GM23248 (cell line): Measurements from ENCODE around the gene NSD2. TPM values are rescaled to one million over a fixed set of nuclear protein-coding genes. Genes with fewer than 3 reads are reported as not detected.
"Not testable (repeated sequence)": the region's sequence is repeated elsewhere in the genome, so short reads cannot be mapped to it uniquely, and the experiment has no call there.

Experiments used
- DNase-seq: peaks from one replicate; pipeline ENCODE4 v3.0.0-alpha.2; 2015
- H2AFZ ChIP-seq: fragments of 200-600 bp; sonication (generic); 2 replicates; pipeline ENCODE4 v1.6.1; 2016; ENCODE audit warnings: antibody characterized with exemption
- H3F3A ChIP-seq: fragments of 200-600 bp; sonication (generic); 2 replicates; pipeline ENCODE4 v1.6.1; 2016; ENCODE audit warnings: mild to moderate bottlenecking, antibody characterized with exemption, mixed run types; ENCODE audit not compliant: insufficient read depth
- H3K27ac ChIP-seq: fragments of 200-600 bp; sonication (generic); 2 replicates; pipeline ENCODE4 v1.5.1; 2016; ENCODE audit warnings: mild to moderate bottlenecking
- H3K27me3 ChIP-seq: fragments of 200-600 bp; sonication (generic); replicated peaks from 2 replicates; pipeline ENCODE4 v1.6.1; 2016; ENCODE audit warnings: mild to moderate bottlenecking; ENCODE audit not compliant: insufficient read depth
- H3K36me3 ChIP-seq: fragments of 200-600 bp; sonication (generic); 2 replicates; pipeline ENCODE4 v1.6.1; 2016; ENCODE audit warnings: low read depth, mild to moderate bottlenecking
- H3K4me1 ChIP-seq: fragments of 200-600 bp; sonication (generic); 2 replicates; pipeline ENCODE4 v1.6.1; 2016; ENCODE audit warnings: mild to moderate bottlenecking; ENCODE audit not compliant: insufficient read depth
- H3K4me2 ChIP-seq: fragments of 200-600 bp; sonication (generic); one replicate; pipeline ENCODE4 v1.6.1; 2016; ENCODE audit warnings: mild to moderate bottlenecking; ENCODE audit not compliant: unreplicated experiment
- H3K4me3 ChIP-seq: fragments of 200-600 bp; sonication (generic); 2 replicates; pipeline ENCODE4 v1.5.1; 2016; ENCODE audit warnings: mild to moderate bottlenecking
- H3K79me2 ChIP-seq: fragments of 200-600 bp; sonication (generic); 2 replicates; pipeline ENCODE4 v1.6.1; 2016; ENCODE audit warnings: mild to moderate bottlenecking; ENCODE audit not compliant: insufficient read depth
- H3K9ac ChIP-seq: fragments of 200-600 bp; sonication (generic); 2 replicates; pipeline ENCODE4 v1.6.1; 2016; ENCODE audit warnings: mild to moderate bottlenecking
- H3K9me2 ChIP-seq: fragments of 200-600 bp; sonication (generic); 2 replicates; pipeline ENCODE4 v1.6.1; 2016; ENCODE audit warnings: mixed run types, mild to moderate bottlenecking, moderate library complexity; ENCODE audit not compliant: insufficient read depth
- H3K9me3 ChIP-seq: fragments of 200-600 bp; sonication (generic); one replicate; pipeline ENCODE4 v1.6.1; 2017; ENCODE audit warnings: low read depth
- H4K20me1 ChIP-seq: fragments of 200-600 bp; sonication (generic); 2 replicates; pipeline ENCODE4 v1.6.0; 2016; ENCODE audit not compliant: insufficient read depth
- EZH2 ChIP-seq: fragments of 200-600 bp; sonication (generic); IDR thresholded peaks from 2 replicates; pipeline ENCODE4 v1.6.1; 2018; ENCODE audit warnings: antibody characterized with exemption, mild to moderate bottlenecking; ENCODE audit not compliant: insufficient read depth, poor library complexity, severe bottlenecking
- EZH2phosphoT487 ChIP-seq: fragments of 200-600 bp; sonication (generic); IDR thresholded peaks from 2 replicates; pipeline ENCODE4 v1.6.1; 2018; ENCODE audit warnings: antibody characterized with exemption, moderate library complexity, mild to moderate bottlenecking, low read depth; ENCODE audit not compliant: insufficient read depth
- WGBS, 2 experiments: methylation state at CpG; one replicate each; pipeline ENCODE4 v1.1.6; 2015 to 2017; ENCODE audit warnings: low lambda C conversion rate in 2 of 2, low coverage in 1 of 2; ENCODE audit errors: missing lambda C conversion rate in 2 of 2; 5-methylcytosine and 5-hydroxymethylcytosine counted together
- in situ Hi-C: fragments of 300-500 bp; cut with MboI; formaldehyde crosslinking; loops from 2 replicates; pipeline ENCODE4 v1.15.0; 2020
- polyA plus RNA-seq: library from polyadenylated mRNA; unstranded; fragments of >200 nt; fragmentation: Nextera tagmentation; extraction: Ambion mirVana; gene quantifications from 2 replicates; pipeline ENCODE4 v1.2.1, GENCODE V29; 2016
- total RNA-seq: library from RNA; depleted of rRNA; stranded (reverse); fragments of >200 nt; shearing (Covaris generic); gene quantifications from 2 replicates; pipeline ENCODE4 v1.2.3, GENCODE V29; 2014

The NSD2 gene
- total and polyA plus RNA-seq, 2 experiments from 2014 or later, result 20.1 to 32.4 TPM

GRCh38 chr4:1991087-1991486 is 119.9 kb downstream of the NSD2 start:
- no peak overlapping the region for H2AFZ ChIP-seq

GRCh38 chr4:1991596-1992434 is 120.6 kb downstream of the NSD2 start:
- H3K9me3 ChIP-seq, result no peaks in the 10 kb centered on the region
- DNase-seq, result no peak
- no peaks in the 10 kb centered on the region; the same call in 1 of the 2 replicates for H4K20me1 ChIP-seq
- H3K9me2 ChIP-seq, result no peaks in the 10 kb centered on the region
- H3F3A ChIP-seq, result peaks cover 7% of the 10 kb centered on the region; the same call in 1 of the 2 replicates
- WGBS, 2 experiments, result 92 to 94% methylated on average over 31 to 35 of the region's 37 CpGs
- H3K36me3 ChIP-seq, result 0 out of 2 replicates have a peak, but pooled peaks cover 3% of the 10 kb centered on the region
- no peak for TF ChIP-seq EZH2phosphoT487
- no peak for TF ChIP-seq EZH2
- no peak overlapping the region for H3K4me2 ChIP-seq
- H3K4me3 ChIP-seq, result no peak overlapping the region
- H3K4me1 ChIP-seq, result no peaks in the 10 kb centered on the region
- in situ Hi-C loops, result no loop called here
- no peak overlapping the region for H3K27ac ChIP-seq
- no peak overlapping the region for H3K9ac ChIP-seq
- H3K27me3 ChIP-seq, result no peaks in the 10 kb centered on the region
- no peak overlapping the region for H2AFZ ChIP-seq
- H3K79me2 ChIP-seq, result peaks cover 60% of the 10 kb centered on the region

More at GRCh38 chr4:1991087-1991486, 119.9 kb downstream of the NSD2 start:
- Histone ChIP-seq H3K36me3 (0 out of 2 replicates have a peak, but pooled peaks cover 3% of the 10 kb centered on the region), H3K27me3 (no peaks in the 10 kb centered on the region), H3K9me3 (no peaks in the 10 kb centered on the region), H3K4me2 (no peak overlapping the region), H3K27ac (no peak overlapping the region), H3K79me2 (peaks cover 53% of the 10 kb centered on the region), H3F3A (peaks cover 7% of the 10 kb centered on the region; the same call in 1 of the 2 replicates), H3K9me2 (no peaks in the 10 kb centered on the region), H3K4me1 (no peaks in the 10 kb centered on the region), H3K4me3 (no peak overlapping the region), H4K20me1 (no peaks in the 10 kb centered on the region; the same call in 1 of the 2 replicates), H3K9ac (no peak overlapping the region)
- in situ Hi-C loops, result no loop called here
- TF ChIP-seq EZH2 (no peak), EZH2phosphoT487 (no peak)
- WGBS, 2 experiments, result 86 to 89% methylated on average over 11 of the region's 11 CpGs
- no peak for DNase-seq

- WGBS, 2 experiments, result 89 to 90% methylated on average over 41 of the region's 45 CpGs
- H3K4me2 ChIP-seq, result no peak overlapping the region
- DNase-seq, result no peak
- no peaks in the 10 kb centered on the region for H3K9me3 ChIP-seq
- no peak overlapping the region for H2AFZ ChIP-seq
- H3K4me3 ChIP-seq, result no peak overlapping the region
- TF ChIP-seq EZH2, result no peak
- TF ChIP-seq EZH2phosphoT487, result no peak
- in situ Hi-C loops, result no loop called here
- H3K27ac ChIP-seq, result no peak overlapping the region
- H3K79me2 ChIP-seq, result peaks cover 68% of the 10 kb centered on the region
- H3F3A ChIP-seq, result peaks cover 7% of the 10 kb centered on the region; the same call in 1 of the 2 replicates
- H3K9me2 ChIP-seq, result no peaks in the 10 kb centered on the region
- peaks cover 6% of the 10 kb centered on the region; the same call in 1 of the 2 replicates for H3K36me3 ChIP-seq
- no peak overlapping the region for H3K9ac ChIP-seq
- no peaks in the 10 kb centered on the region; the same call in 1 of the 2 replicates for H4K20me1 ChIP-seq
- H3K4me1 ChIP-seq, result no peaks in the 10 kb centered on the region
- no peaks in the 10 kb centered on the region for H3K27me3 ChIP-seq
Measured at GRCh38 chr4:1992468-1993168, 121.4 kb downstream of the NSD2 start.

- Histone ChIP-seq H3K9ac (no peak overlapping the region), H3K4me1 (no peaks in the 10 kb centered on the region), H3K4me3 (no peak overlapping the region), H3K4me2 (no peak overlapping the region), H3K27ac (no peak overlapping the region), H4K20me1 (no peaks in the 10 kb centered on the region; the same call in 1 of the 2 replicates), H3F3A (peaks cover 7% of the 10 kb centered on the region; the same call in 1 of the 2 replicates), H3K27me3 (no peaks in the 10 kb centered on the region), H3K9me2 (no peaks in the 10 kb centered on the region), H2AFZ (no peak overlapping the region), H3K9me3 (no peaks in the 10 kb centered on the region), H3K36me3 (peaks cover 10% of the 10 kb centered on the region; the same call in 1 of the 2 replicates), H3K79me2 (peaks cover 73% of the 10 kb centered on the region)
- DNase-seq, result no peak
- TF ChIP-seq EZH2phosphoT487 (no peak), EZH2 (no peak)
- 93 to 94% methylated on average over 19 of the region's 19 CpGs for WGBS, 2 experiments
- in situ Hi-C loops, result no loop called here
Measured at GRCh38 chr4:1993169-1993516, 122.0 kb downstream of the NSD2 start.

- 90 to 91% methylated on average over 19 to 20 of the region's 20 CpGs for WGBS, 2 experiments
- DNase-seq, H4K20me1 ChIP-seq, H3K9me3 ChIP-seq, H2AFZ ChIP-seq, H3K9ac ChIP-seq, in situ Hi-C loops, H3K4me1 ChIP-seq, H3K27me3 ChIP-seq, H3K9me2 ChIP-seq, H3F3A ChIP-seq, H3K27ac ChIP-seq, H3K4me3 ChIP-seq, H3K4me2 ChIP-seq: not testable (repeated sequence)
- Histone ChIP-seq H3K36me3 (peaks cover 11% of the 10 kb centered on the region; the same call in 1 of the 2 replicates), H3K79me2 (peaks cover 81% of the 10 kb centered on the region)
Measured at GRCh38 chr4:1993718-1994516, 122.7 kb downstream of the NSD2 start.
